Measurements from ENCODE around the gene CALM1.
A peak's percentile ranks its signal among the peaks of the same experiment; 100 is the strongest.
"Not testable (repeated sequence)": the region's sequence is repeated elsewhere in the genome, so short reads cannot be mapped to it uniquely, and the experiment has no call there.

CALM1 gene

GRCh38 chr14:90382491-90383125, 14.2 kb upstream of the CALM1 start:
- peak; percentile 66 to 92 (median 81) for DNase-seq
- intact Hi-C loops (cut with DNase I) = loop anchor here (1.0 to 5.0 kb wide), 2 partner anchors 14 to 50 kb away; partner anchors contain the start of gene NRDE2

- intact Hi-C loops (cut with DNase I) = loop anchor here (1.0 to 5.0 kb wide), 2 partner anchors 13 to 51 kb away; partner anchors contain the start of gene NRDE2
- peak; percentile 99 to 100 (median 100) for DNase-seq
Measured at GRCh38 chr14:90383126-90383730, 13.6 kb upstream of the CALM1 start.

GRCh38 chr14:90383731-90384542, 12.9 kb upstream of the CALM1 start:
- intact Hi-C loops (cut with DNase I) = loop anchor here (1.0 to 5.0 kb wide), 2 partner anchors 12 to 52 kb away; partner anchors contain the start of gene NRDE2
- peak; percentile 44 to 85 (median 66) for DNase-seq

- intact Hi-C loops (cut with DNase I) = loop anchor here (5.0 kb wide), 1 partner anchor 52 kb away; the partner anchor contains the start of gene NRDE2
Measured at GRCh38 chr14:90384543-90384911, 12.3 kb upstream of the CALM1 start.

GRCh38 chr14:90386321-90386720, 10.5 kb upstream of the CALM1 start:
- DNase-seq = no peak
- intact Hi-C loops (cut with DNase I) = no loop called here

More at GRCh38 chr14:90384543-90384911, 12.3 kb upstream of the CALM1 start:
- DNase-seq = no peak

GRCh38 chr14:90387206-90387760, 9.5 kb upstream of the CALM1 start:
- DNase-seq = no peak
- intact Hi-C loops (cut with DNase I) = no loop called here

GRCh38 chr14:90388437-90388836, 8.4 kb upstream of the CALM1 start:
- DNase-seq = peak in 11 of 42 donors; percentile 39 to 70 (median 47)
- intact Hi-C loops (cut with DNase I) = no loop called here

- intact Hi-C loops (cut with DNase I) = no loop called here
- no peak for DNase-seq
Measured at GRCh38 chr14:90388982-90389381, 7.8 kb upstream of the CALM1 start.

GRCh38 chr14:90393966-90394365, 2.9 kb upstream of the CALM1 start:
- no peak for DNase-seq
- intact Hi-C loops (cut with DNase I) = no loop called here

- DNase-seq = not testable (repeated sequence)
- intact Hi-C loops (cut with DNase I) = loop anchor here (5.0 kb wide), 4 partner anchors 62 to 363 kb away; partner anchors contain the start of gene NRDE2
Measured at GRCh38 chr14:90394782-90395181, 2.0 kb upstream of the CALM1 start.

- DNase-seq = peak in 41 of 42 donors; percentile 10 to 80 (median 62)
- intact Hi-C loops (cut with DNase I) = loop anchor here (5.0 kb wide), 4 partner anchors 65 to 360 kb away; partner anchors contain the start of gene NRDE2
Measured at GRCh38 chr14:90397425-90398314, 841 bp downstream of the CALM1 start.

- intact Hi-C loops (cut with DNase I) = loop anchor here (5.0 kb wide), 4 partner anchors 66 to 359 kb away; partner anchors contain the start of gene NRDE2
- DNase-seq = peak in 28 of 42 donors; percentile 30 to 75 (median 52)
Measured at GRCh38 chr14:90398315-90398839, 1.5 kb downstream of the CALM1 start.

GRCh38 chr14:90398841-90399540, 2.2 kb downstream of the CALM1 start:
- DNase-seq = no peak
- intact Hi-C loops (cut with DNase I) = loop anchor here (5.0 kb wide), 4 partner anchors 67 to 358 kb away; partner anchors contain the start of gene NRDE2

- intact Hi-C loops (cut with DNase I) = loop anchor here (5.0 to 10.0 kb wide), 5 partner anchors 67 to 358 kb away; partner anchors contain the start of gene NRDE2
Measured at GRCh38 chr14:90399541-90400444, 3.0 kb downstream of the CALM1 start.

GRCh38 chr14:90400904-90401561, 4.2 kb downstream of the CALM1 start:
- DNase-seq = no peak
- intact Hi-C loops (cut with DNase I) = loop anchor here (10.0 kb wide), 1 partner anchor 114 kb away; no protein-coding TSS in a partner anchor

More at GRCh38 chr14:90399541-90400444, 3.0 kb downstream of the CALM1 start:
- DNase-seq = peak; percentile 82 to 97 (median 94)
